ENCODE measurements around the gene MCUR1.
A peak's percentile ranks its signal among the peaks of the same experiment; 100 is the strongest.
"Not testable (repeated sequence)": the region's sequence is repeated elsewhere in the genome, so short reads cannot be mapped to it uniquely, and the experiment has no call there.

Gene MCUR1

DNA sequence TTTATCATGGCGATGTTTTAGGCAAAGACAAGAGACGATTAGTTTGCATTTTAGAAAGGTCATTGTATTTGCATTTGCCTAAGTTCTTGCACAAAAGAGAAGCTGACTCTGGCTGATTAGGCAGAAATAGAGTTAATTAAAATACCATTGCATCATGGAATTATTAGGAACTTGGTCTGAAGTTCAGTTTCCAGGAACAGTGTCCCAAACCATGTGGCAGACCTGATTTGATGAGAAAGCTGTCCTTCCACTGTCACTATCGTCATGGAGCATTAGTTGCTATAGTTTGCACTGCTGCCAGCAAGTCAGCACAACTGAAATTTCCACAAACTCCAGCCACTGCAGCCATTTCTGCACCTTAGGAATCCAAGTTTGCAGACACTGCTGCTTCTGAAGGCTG lies 24.3 kb upstream of the MCUR1 start:
- in situ Hi-C loops (cut with MboI; ENCODE audit: low sequenced_read_pairs, unreplicated experiment), result no loop called here
- TF ChIP-seq, protein P1, sequence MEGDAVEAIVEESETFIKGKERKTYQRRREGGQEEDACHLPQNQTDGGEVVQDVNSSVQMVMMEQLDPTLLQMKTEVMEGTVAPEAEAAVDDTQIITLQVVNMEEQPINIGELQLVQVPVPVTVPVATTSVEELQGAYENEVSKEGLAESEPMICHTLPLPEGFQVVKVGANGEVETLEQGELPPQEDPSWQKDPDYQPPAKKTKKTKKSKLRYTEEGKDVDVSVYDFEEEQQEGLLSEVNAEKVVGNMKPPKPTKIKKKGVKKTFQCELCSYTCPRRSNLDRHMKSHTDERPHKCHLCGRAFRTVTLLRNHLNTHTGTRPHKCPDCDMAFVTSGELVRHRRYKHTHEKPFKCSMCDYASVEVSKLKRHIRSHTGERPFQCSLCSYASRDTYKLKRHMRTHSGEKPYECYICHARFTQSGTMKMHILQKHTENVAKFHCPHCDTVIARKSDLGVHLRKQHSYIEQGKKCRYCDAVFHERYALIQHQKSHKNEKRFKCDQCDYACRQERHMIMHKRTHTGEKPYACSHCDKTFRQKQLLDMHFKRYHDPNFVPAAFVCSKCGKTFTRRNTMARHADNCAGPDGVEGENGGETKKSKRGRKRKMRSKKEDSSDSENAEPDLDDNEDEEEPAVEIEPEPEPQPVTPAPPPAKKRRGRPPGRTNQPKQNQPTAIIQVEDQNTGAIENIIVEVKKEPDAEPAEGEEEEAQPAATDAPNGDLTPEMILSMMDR (IDR thresholded peaks at IDR 0.05; ENCODE audit: borderline replicate concordance, control extremely low read depth, extremely low read depth, insufficient read depth, missing control alignments), result no peak
- DNase-seq (ENCODE audit: low spot score), result no peak

DNA sequence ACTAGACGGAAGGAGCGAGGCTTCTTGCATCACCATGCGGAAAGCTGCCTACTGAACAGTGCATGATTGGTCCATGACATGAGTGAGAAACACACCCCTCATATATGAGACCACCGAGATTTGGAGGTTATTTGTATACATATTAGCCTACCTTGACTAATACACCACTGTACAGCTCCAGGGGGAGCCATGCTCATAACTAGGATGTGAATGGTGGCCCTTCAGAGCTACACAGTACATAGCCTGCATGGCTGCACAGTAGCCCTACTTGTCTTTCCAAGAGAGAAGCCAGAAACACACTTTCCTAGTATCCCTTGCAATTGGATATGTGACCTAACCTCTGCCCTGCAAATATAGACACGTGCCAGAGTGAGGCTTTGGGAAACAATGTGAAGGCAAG lies 21.8 kb upstream of the MCUR1 start:
- no peak for DNase-seq (ENCODE audit: low spot score)
- in situ Hi-C loops (cut with MboI; ENCODE audit: low sequenced_read_pairs, unreplicated experiment), result no loop called here
- TF ChIP-seq, protein P1 (IDR thresholded peaks at IDR 0.05; ENCODE audit: borderline replicate concordance, control extremely low read depth, extremely low read depth, insufficient read depth, missing control alignments), result no peak

DNA sequence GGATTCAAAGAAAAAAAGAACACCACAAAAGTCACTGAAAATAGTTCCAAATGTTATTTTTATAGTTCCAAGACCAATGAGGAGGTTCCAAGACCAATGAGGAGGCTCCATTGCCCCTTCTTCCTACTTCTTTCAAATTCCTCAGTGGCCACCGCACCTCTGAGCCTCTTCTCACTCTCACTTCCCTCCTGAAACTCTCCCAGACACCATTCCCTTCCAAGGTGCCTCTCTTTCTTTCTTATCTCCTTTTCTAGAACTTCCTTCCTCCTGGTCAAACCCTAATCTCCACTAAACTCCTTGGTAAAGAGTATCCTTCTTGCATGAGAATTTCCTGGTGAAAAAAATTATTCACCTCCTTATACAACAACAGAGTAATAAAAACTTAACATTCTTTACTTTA lies 20.4 kb upstream of the MCUR1 start:
- TF ChIP-seq, protein P1 (IDR thresholded peaks at IDR 0.05; ENCODE audit: borderline replicate concordance, control extremely low read depth, extremely low read depth, insufficient read depth, missing control alignments), result no peak
- in situ Hi-C loops (cut with MboI; ENCODE audit: low sequenced_read_pairs, unreplicated experiment), result no loop called here
- no peak for DNase-seq (ENCODE audit: low spot score)

DNA sequence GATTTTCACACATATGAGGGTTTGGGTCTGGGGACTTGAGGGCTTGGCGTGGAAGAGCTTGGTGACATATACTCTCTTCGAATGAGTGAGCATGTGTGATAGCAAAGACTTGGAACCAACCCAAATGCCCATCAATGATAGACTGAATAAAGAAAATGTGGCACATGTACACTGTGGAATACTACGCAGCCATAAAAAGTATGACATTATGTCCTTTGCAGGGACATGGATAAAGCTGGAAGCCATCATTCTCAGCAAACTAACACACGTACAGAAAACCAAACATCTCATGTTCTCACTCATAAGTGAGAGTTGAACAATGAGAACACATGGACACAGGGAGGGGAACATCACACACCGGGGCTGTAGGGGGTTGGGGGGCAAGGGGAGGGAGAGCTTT lies 19.7 kb upstream of the MCUR1 start:
- in situ Hi-C loops (cut with MboI; ENCODE audit: low sequenced_read_pairs, unreplicated experiment); DNase-seq (ENCODE audit: low spot score): not testable (repeated sequence)

DNA sequence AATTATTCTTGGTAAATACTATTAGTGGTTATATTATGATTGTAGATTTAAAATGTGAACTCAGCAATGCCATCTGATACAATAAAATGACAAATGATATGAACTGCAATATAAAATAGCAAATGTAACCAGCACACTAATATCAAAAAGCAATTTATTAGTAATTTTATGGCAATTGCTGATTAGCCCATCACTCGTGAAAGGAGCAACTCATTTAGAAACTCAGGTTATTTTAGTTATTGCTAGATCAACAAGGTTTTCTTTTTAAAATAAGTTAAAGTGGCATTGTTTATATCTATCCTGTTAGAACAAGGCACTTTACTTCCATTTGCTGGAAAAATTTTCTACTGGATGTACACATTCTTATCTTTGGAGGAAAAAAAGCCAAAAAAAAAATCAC lies 18.4 kb upstream of the MCUR1 start:
- TF ChIP-seq, protein P1 (IDR thresholded peaks at IDR 0.05; ENCODE audit: borderline replicate concordance, control extremely low read depth, extremely low read depth, insufficient read depth, missing control alignments), result no peak
- in situ Hi-C loops (cut with MboI; ENCODE audit: low sequenced_read_pairs, unreplicated experiment), result no loop called here
- DNase-seq (ENCODE audit: low spot score), result no peak

DNA sequence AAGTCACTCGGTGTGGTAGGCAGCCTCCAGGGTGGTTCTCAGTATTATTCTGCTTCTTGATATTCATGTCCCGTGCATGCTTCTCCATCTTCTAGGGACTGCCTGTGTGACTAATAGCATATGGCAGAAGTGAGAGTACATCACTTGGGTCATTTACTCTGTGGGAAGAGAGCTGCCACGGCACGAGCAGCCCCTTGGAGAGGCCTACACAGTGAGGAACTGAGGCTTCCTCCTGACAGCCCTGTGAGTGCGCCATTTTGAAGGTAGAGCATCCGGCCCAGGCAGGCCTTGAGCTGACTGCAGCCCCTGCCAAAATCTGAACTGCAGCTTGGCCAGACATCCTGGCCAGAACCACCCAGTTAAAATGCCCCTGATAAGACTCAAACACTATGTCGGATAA lies 17.3 kb upstream of the MCUR1 start:
- in situ Hi-C loops (cut with MboI; ENCODE audit: low sequenced_read_pairs, unreplicated experiment), result no loop called here
- peak; percentile 47 for DNase-seq (ENCODE audit: low spot score)
- TF ChIP-seq, protein P1 (IDR thresholded peaks at IDR 0.05; ENCODE audit: borderline replicate concordance, control extremely low read depth, extremely low read depth, insufficient read depth, missing control alignments), result no peak

DNA sequence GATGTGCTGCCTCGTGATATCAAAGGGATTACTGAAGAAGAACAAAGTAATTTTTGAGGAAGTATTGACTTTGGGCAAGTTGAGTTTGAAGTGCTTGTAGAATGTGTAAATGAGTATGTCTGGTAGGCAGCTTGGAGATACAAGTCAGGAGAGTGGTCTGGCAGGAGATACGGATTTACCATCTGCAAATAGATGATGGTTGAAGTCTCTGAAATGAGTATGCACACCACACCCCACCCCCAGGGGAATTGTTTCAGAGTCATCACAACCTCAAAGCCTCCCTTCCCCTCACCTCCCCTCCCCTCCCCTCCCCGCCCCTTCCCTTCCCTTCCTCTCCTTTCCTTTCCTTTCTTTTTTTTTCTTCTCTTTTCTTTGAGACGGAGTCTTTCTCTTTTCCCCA lies 16.4 kb upstream of the MCUR1 start:
- in situ Hi-C loops (cut with MboI; ENCODE audit: low sequenced_read_pairs, unreplicated experiment), result no loop called here
- no peak for DNase-seq (ENCODE audit: low spot score)
- TF ChIP-seq, protein P1 (IDR thresholded peaks at IDR 0.05; ENCODE audit: borderline replicate concordance, control extremely low read depth, extremely low read depth, insufficient read depth, missing control alignments), result no peak

DNA sequence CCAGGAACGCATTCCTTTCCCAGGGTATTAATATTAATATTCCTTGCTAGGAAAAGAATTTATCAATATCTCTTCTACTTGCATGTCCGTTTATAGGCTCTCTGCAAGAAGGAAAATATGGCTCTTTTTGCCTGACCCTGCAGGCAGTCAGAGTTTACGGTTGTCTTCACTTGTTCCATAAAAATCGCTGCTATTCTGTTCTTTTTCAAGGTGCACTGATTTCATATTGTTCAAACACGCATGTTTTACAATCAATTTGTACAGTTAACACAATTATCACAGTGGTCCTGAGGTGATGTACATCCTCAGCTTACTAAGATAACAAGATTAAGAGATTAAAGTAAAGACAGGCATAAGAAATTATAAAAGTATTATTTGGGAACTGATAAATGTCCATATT lies 15.1 kb upstream of the MCUR1 start:
- in situ Hi-C loops (cut with MboI; ENCODE audit: low sequenced_read_pairs, unreplicated experiment); DNase-seq (ENCODE audit: low spot score): not testable (repeated sequence)

DNA sequence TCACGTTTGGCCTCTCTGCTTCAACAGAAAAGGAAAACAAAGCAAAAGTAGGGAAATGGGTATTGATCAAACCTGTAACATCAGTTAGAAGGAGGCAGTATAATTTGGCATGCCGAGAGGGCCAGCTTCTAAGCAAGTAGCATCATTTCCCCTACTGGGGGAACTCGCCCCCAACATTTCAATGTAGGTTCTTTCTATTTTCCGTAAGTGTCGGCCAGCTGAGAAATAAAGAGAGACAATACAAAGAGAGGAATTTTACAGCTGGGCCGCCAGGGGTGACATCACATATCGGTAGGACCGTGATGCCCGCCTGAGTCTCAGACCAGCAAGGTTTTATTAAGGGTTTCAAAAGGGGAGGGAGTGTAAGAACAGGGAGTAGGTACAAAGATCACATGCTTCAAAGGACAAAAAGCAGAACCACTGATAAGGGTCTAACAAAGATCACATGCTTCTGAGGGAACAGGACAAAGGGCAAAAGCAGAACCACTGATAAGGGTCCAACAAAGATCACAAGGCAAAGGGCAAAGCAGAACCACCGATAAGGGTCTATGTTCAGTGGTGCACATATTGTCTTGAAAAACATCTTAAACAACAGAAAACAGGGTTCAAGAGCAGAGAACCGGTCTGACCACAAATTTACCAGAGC lies 14.4 kb upstream of the MCUR1 start:
- DNase-seq (ENCODE audit: low spot score); in situ Hi-C loops (cut with MboI; ENCODE audit: low sequenced_read_pairs, unreplicated experiment): not testable (repeated sequence)
